ENCODE results near the gene MAMLD1. TPM values are rescaled to one million over a fixed set of nuclear protein-coding genes. Genes with fewer than 3 reads are reported as not detected.
A peak's percentile ranks its signal among the peaks of the same experiment; 100 is the strongest.

The MAMLD1 gene
- total and polyA plus RNA-seq, 11 donors, result 1.2 to 3.0 (median 1.4) TPM

DNA sequence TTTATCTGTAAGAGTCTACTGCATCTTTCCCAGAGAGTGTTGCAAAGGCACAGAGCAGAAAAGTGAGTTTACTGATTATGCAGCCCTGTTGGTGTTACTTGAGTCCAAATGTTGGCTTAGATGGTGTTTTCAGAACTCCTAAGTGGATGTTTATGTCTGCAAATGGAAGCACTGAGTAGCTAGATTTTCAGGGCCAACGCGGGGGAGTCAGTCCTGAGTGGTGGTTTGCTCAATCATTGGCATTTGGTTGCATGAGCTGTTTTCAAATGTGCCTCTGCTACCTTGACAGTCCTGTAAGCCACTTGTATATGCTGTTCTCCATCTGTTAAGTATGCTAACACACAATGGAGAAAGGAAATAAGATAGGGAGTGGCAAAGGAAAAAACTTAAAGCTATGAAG is 45.4 kb downstream of the MAMLD1 start:
- Histone ChIP-seq H3K27ac (no peak overlapping the region), H3K4me1 (peaks cover 0 to 22% (median 4%) of the 10 kb centered on the region in 12 donors), H3K4me3 (no peak overlapping the region), H3K27me3 (peaks cover 0 to 3% (median 0%) of the 10 kb centered on the region in 9 donors), H3K36me3 (no peaks in the 10 kb centered on the region), H3K9me3 (no peaks in the 10 kb centered on the region)
- TF ChIP-seq, protein P1, sequence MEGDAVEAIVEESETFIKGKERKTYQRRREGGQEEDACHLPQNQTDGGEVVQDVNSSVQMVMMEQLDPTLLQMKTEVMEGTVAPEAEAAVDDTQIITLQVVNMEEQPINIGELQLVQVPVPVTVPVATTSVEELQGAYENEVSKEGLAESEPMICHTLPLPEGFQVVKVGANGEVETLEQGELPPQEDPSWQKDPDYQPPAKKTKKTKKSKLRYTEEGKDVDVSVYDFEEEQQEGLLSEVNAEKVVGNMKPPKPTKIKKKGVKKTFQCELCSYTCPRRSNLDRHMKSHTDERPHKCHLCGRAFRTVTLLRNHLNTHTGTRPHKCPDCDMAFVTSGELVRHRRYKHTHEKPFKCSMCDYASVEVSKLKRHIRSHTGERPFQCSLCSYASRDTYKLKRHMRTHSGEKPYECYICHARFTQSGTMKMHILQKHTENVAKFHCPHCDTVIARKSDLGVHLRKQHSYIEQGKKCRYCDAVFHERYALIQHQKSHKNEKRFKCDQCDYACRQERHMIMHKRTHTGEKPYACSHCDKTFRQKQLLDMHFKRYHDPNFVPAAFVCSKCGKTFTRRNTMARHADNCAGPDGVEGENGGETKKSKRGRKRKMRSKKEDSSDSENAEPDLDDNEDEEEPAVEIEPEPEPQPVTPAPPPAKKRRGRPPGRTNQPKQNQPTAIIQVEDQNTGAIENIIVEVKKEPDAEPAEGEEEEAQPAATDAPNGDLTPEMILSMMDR (IDR thresholded peaks at IDR 0.05), result no peak
- TF ChIP-seq POLR2A (IDR thresholded peaks at IDR 0.05), result no peak
- no peak for DNase-seq
- WGBS, 4 donors, result 37 to 81% (median 74%) methylated on average over 2 of the region's 2 CpGs
- no peak for ATAC-seq
- intact Hi-C loops (cut with DNase I), result loop anchor here in 1 of 10 donors (5.0 kb wide), 1 partner anchor 41 kb away; no protein-coding TSS in a partner anchor

GRCh38 chrX:150409486-150409885 is 46.4 kb downstream of the MAMLD1 start:
- no peak for DNase-seq
- Histone ChIP-seq H3K36me3 (no peaks in the 10 kb centered on the region), H3K27ac (peak overlapping the region in 1 of 12 donors; percentile 15), H3K27me3 (peaks cover 0 to 3% (median 0%) of the 10 kb centered on the region in 9 donors), H3K4me3 (no peak overlapping the region), H3K4me1 (peaks cover 0 to 22% (median 4%) of the 10 kb centered on the region in 12 donors), H3K9me3 (no peaks in the 10 kb centered on the region)
- ATAC-seq, result peak; percentile 20 to 76 (median 55)
- TF ChIP-seq, protein P1 (IDR thresholded peaks at IDR 0.05), result no peak
- no peak for TF ChIP-seq POLR2A (IDR thresholded peaks at IDR 0.05)
- intact Hi-C loops (cut with DNase I), result loop anchor here in 1 of 10 donors (5.0 kb wide), 1 partner anchor 42 kb away; no protein-coding TSS in a partner anchor
- WGBS, 4 donors, result 41 to 73% (median 52%) methylated on average over 3 of the region's 3 CpGs

GRCh38 chrX:150409964-150410363 is 46.8 kb downstream of the MAMLD1 start:
- 11 to 53% (median 41%) methylated on average over 1 to 2 of the region's 2 CpGs for WGBS, 4 donors
- no peaks in the 10 kb centered on the region for H3K36me3 ChIP-seq
- peaks cover 0 to 22% (median 4%) of the 10 kb centered on the region in 12 donors for H3K4me1 ChIP-seq
- peaks cover 0 to 3% (median 0%) of the 10 kb centered on the region in 9 donors for H3K27me3 ChIP-seq
- intact Hi-C loops (cut with DNase I), result loop anchor here in 1 of 10 donors (5.0 kb wide), 1 partner anchor 43 kb away; no protein-coding TSS in a partner anchor
- TF ChIP-seq, protein P1 (IDR thresholded peaks at IDR 0.05), result no peak
- H3K27ac ChIP-seq, result peak overlapping the region in 1 of 12 donors; percentile 4
- ATAC-seq (peak in 3 of 4 donors; percentile 46 to 55 (median 50)), DNase-seq (no peak)
- no peak overlapping the region for H3K4me3 ChIP-seq
- no peaks in the 10 kb centered on the region for H3K9me3 ChIP-seq

GRCh38 chrX:150410513-150410912 is 47.4 kb downstream of the MAMLD1 start:
- DNase-seq (no peak), ATAC-seq (no peak)
- Histone ChIP-seq H3K4me3 (no peak overlapping the region), H3K4me1 (peaks cover 0 to 22% (median 4%) of the 10 kb centered on the region in 12 donors), H3K27ac (peak overlapping the region in 2 of 12 donors; percentile 2 to 4), H3K27me3 (peaks cover 0 to 3% (median 0%) of the 10 kb centered on the region in 9 donors), H3K9me3 (no peaks in the 10 kb centered on the region), H3K36me3 (no peaks in the 10 kb centered on the region)
- 45 to 62% (median 51%) methylated on average over 2 of the region's 2 CpGs for WGBS, 4 donors
- intact Hi-C loops (cut with DNase I), result no loop called here
- TF ChIP-seq POLR2A (IDR thresholded peaks at IDR 0.05), result no peak
- TF ChIP-seq, protein P1 (IDR thresholded peaks at IDR 0.05), result no peak
